Inflammatory macrophage treated with lipopolysaccharide for 4 hours (primary cell): ENCODE results near the gene MMP10.
A peak's percentile ranks its signal among the peaks of the same experiment; 100 is the strongest.

Source experiments
- DNase-seq: peaks from one replicate; pipeline ENCODE4 v3.0.0-alpha.2; 2020

The MMP10 gene

GRCh38 chr11:102722821-102723220, 57.6 kb downstream of the MMP10 start:
- DNase-seq: peak; percentile 88
